SU-DHL-6 (cell line): ENCODE data around the gene PPP1R37.

Source experiments
- CTCF ChIP-seq: fragments of 200-600 bp; sonication (generic); IDR thresholded peaks from one replicate; pipeline ENCODE4 v1.5.1; 2017; ENCODE audit warnings: antibody characterized with exemption, mild to moderate bottlenecking, low read length, moderate library complexity; ENCODE audit not compliant: insufficient read depth, poor library complexity, severe bottlenecking
- EZH2phosphoT487 ChIP-seq: fragments of 200-600 bp; sonication (generic), shearing (Covaris generic); conservative IDR thresholded peaks from 2 replicates; pipeline ENCODE4 v1.6.1; 2018; ENCODE audit warnings: mild to moderate bottlenecking, antibody characterized with exemption, low read length, moderate library complexity, mixed read lengths

DNA sequence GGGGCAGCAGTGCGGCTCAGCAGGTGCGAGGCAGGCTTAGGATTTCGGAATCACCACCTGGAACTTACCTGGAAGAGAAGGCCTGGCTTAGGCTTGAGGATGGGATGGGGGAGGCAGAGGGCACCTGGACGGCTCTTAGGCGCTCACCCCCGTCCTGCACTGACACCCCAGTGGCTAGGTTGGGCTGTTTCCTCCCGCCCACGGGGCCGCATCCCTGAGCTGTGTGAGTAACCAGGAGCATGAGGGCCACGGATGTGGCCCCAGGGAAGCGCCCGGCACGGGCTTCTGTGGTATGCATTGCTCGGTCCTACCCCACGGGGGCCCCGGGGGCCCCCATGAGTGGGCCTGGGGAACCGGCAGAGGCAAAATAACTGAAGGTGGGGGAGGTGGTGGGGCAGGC, 70.2 kb downstream of the PPP1R37 start:
- TF ChIP-seq CTCF (no peak), EZH2phosphoT487 (no peak)
